ENCODE results near the gene OR52I2. TPM values are rescaled to one million over a fixed set of nuclear protein-coding genes. Genes with fewer than 3 reads are reported as not detected.

Gene OR52I2
- not detected in 2 replicates for polyA plus RNA-seq (2012; rRNA removed)
- not detected in 2 replicates for polyA plus RNA-seq (2012; cell fraction: cytosol; rRNA removed)
- not detected in 2 replicates for polyA plus RNA-seq (2012; cell fraction: nucleus; rRNA removed)

GRCh38 chr11:4581443-4581842, at the start of gene OR52I2:
Gene OR52I2, plus strand, starts transcription at chr11:4581743.
- no peak for DNase-seq
- Histone ChIP-seq H3K9me3 (no peaks in the 10 kb centered on the region), H3K79me2 (ENCODE audit: insufficient read depth) (no peaks in the 10 kb centered on the region), H3K9me2 (no peaks in the 10 kb centered on the region), H3K4me1 (ENCODE audit: control insufficient read depth in 1 of 2, insufficient read depth in 2 of 2, low read depth in 1 of 2, low read length in 1 of 2) (no peaks in the 10 kb centered on the region), H3K27ac (ENCODE audit: low read depth in 2 of 2, low read length in 1 of 2) (no peak within 1 kb of the TSS), H3K9ac (no peak within 1 kb of the TSS), H2AFZ (ENCODE audit: low read depth) (no peak within 1 kb of the TSS), H3K36me3 (replicated peaks in 1 of 2; ENCODE audit: control insufficient read depth in 1 of 2, insufficient read depth in 2 of 2, low read length in 1 of 2) (no peaks in the 10 kb centered on the region), H3F3A (replicated peaks; ENCODE audit: insufficient read depth) (no peaks in the 10 kb centered on the region), H3K4me3 (ENCODE audit: low read depth in 2 of 2, low read length in 1 of 2) (no peak within 1 kb of the TSS), H3K27me3 (ENCODE audit: insufficient read depth) (0 out of 2 replicates have a peak, but pooled peaks cover 5% of the 10 kb centered on the region), H4K20me1 (ENCODE audit: insufficient read depth) (no peaks in the 10 kb centered on the region), H3K4me2 (no peak within 1 kb of the TSS)
- no peak for TF ChIP-seq RXRA (IDR thresholded peaks at IDR 0.05; ENCODE audit: borderline replicate concordance, low read depth)
- no peak for TF ChIP-seq YY1 (IDR thresholded peaks at IDR 0.05; ENCODE audit: low read depth)
- no peak for TF ChIP-seq CHD2 (IDR thresholded peaks at IDR 0.05; ENCODE audit: low read length, partially characterized antibody)
- no peak for TF ChIP-seq FOXM1 (IDR thresholded peaks at IDR 0.05; ENCODE audit: low read depth)
- no peak for TF ChIP-seq GATA2 (CRISPR knock-in tag; IDR thresholded peaks at IDR 0.05)
- TF ChIP-seq, protein P1, sequence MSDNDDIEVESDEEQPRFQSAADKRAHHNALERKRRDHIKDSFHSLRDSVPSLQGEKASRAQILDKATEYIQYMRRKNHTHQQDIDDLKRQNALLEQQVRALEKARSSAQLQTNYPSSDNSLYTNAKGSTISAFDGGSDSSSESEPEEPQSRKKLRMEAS (IDR thresholded peaks at IDR 0.05; ENCODE audit: low read depth): no peak
- POLR2A ChIA-PET: no interaction called here
- CTCF ChIA-PET: no interaction called here

DNA sequence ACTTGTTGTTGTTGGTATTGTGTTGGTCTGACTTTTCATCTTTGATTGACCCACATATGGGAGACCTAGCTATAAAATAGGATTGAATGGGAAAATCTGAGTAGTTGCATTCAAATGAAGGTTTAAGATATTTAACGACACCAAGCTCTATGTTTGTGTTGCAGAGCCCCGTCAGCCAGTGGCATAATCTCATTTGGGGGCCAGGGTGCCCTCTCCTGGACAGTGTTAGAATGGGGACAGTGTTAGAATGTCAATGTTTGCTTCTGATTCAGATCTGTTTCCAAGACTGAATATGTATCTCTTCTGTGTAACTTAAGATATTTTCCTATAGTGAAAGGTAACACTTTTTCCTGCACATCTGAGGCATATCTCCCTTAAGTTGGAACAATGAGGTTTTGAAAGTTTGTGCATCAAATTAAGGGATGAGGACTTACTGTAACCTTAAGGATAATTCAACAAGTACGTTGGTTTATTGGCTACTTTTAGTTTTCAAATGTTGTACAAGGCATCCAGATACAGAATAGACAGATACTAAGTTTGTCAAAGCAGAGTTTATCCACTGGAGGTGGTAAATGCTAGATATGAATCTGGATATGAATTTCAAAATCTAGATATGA, 41.8 kb upstream of the OR52I2 start:
- WGBS (ENCODE audit: low lambda C conversion rate): 0% methylated on average over 3 of the region's 3 CpGs
- no peaks in the 10 kb centered on the region; the same call in 1 of the 2 replicates for H3K27me3 ChIP-seq (ENCODE audit: insufficient read depth)
- no peaks in the 10 kb centered on the region for H3K36me3 ChIP-seq (replicated peaks in 1 of 2; ENCODE audit: control insufficient read depth in 1 of 2, insufficient read depth in 2 of 2, low read length in 1 of 2)
- no peaks in the 10 kb centered on the region for H3K9me2 ChIP-seq
- no peaks in the 10 kb centered on the region for H4K20me1 ChIP-seq (ENCODE audit: insufficient read depth)
- peak; percentile 18 for DNase-seq
- ChIA-PET POLR2A (no interaction called here), CTCF (interaction anchor here (0.6 to 5.5 kb wide), 10 partner anchors 10 to 360 kb away, joined by 3 to 63 read pairs (median 4); no protein-coding TSS in a partner anchor)
- H3K79me2 ChIP-seq (ENCODE audit: insufficient read depth): no peaks in the 10 kb centered on the region
- H3F3A ChIP-seq (replicated peaks; ENCODE audit: insufficient read depth): no peaks in the 10 kb centered on the region
- no peaks in the 10 kb centered on the region for H3K4me1 ChIP-seq (ENCODE audit: control insufficient read depth in 1 of 2, insufficient read depth in 2 of 2, low read depth in 1 of 2, low read length in 1 of 2)
- H2AFZ ChIP-seq (ENCODE audit: low read depth): no peak overlapping the region
- TF ChIP-seq CTCF (IDR thresholded peaks at IDR 0.05): peak; percentile 74
- no peak for TF ChIP-seq SIN3A (IDR thresholded peaks at IDR 0.05; ENCODE audit: borderline replicate concordance, low read depth, low read length)
- no peak for TF ChIP-seq NFIC (IDR thresholded peaks at IDR 0.05; ENCODE audit: borderline replicate concordance)
- peak; percentile 63 for TF ChIP-seq SMC3 (IDR thresholded peaks at IDR 0.05; ENCODE audit: low read depth, low read length)
- TF ChIP-seq RAD21 (IDR thresholded peaks at IDR 0.05; ENCODE audit: low read length): peak; percentile 58
- no peak for TF ChIP-seq NRF1 (IDR thresholded peaks at IDR 0.05; ENCODE audit: low read depth, low read length)
- TF ChIP-seq EP300 (IDR thresholded peaks at IDR 0.05; ENCODE audit: borderline replicate concordance in 1 of 2, low read depth in 1 of 2, low read length in 1 of 2): no peak
- H3K9me3 ChIP-seq: no peaks in the 10 kb centered on the region
- H3K9ac ChIP-seq: no peak overlapping the region
- H3K27ac ChIP-seq (ENCODE audit: low read depth in 2 of 2, low read length in 1 of 2): no peak overlapping the region
- no peak overlapping the region for H3K4me2 ChIP-seq
- no peak overlapping the region; a peak in 1 of 4 replicates for H3K4me3 ChIP-seq (ENCODE audit: low read depth in 2 of 2, low read length in 1 of 2)

Data from SK-N-SH (cell line).